Tibial nerve (tissue), 4 donors: ENCODE results near the gene TBL3. TPM values are rescaled to one million over a fixed set of nuclear protein-coding genes. Genes with fewer than 3 reads are reported as not detected.
A peak's percentile ranks its signal among the peaks of the same experiment; 100 is the strongest.

Source experiments
- DNase-seq, 2 donors: peaks; one replicate each; pipeline ENCODE4 v3.0.0-alpha.2; 2019; ENCODE audit warnings: low spot score in 2 of 2
- H3K27ac ChIP-seq, 4 donors: fragments of 200-600 bp; sonication (generic) in 3 of 4; one replicate each; pipeline ENCODE4 v1.5.1; 2017 to 2019; ENCODE audit warnings: mild to moderate bottlenecking in 1 of 4
- H3K27me3 ChIP-seq, 2 donors: fragments of 200-600 bp; sonication (generic) in 1 of 2; one replicate each; pipeline versions ENCODE4 v1.5.1 to v1.6.0; 2017 to 2019
- H3K36me3 ChIP-seq, 3 donors: fragments of 200-600 bp; sonication (generic); one replicate each; pipeline ENCODE4 v1.5.1; 2018 to 2019
- H3K4me1 ChIP-seq, 4 donors: fragments of 200-600 bp; sonication (generic) in 3 of 4; one replicate each; pipeline ENCODE4 v1.5.1; 2017 to 2019
- H3K4me3 ChIP-seq, 4 donors: fragments of 200-600 bp; sonication (generic) in 3 of 4; one replicate each; pipeline ENCODE4 v1.5.1; 2017 to 2019; ENCODE audit warnings: mild to moderate bottlenecking in 1 of 4, moderate library complexity in 1 of 4
- H3K9me3 ChIP-seq, 4 donors: fragments of 200-600 bp; sonication (generic) in 3 of 4; one replicate each; pipeline ENCODE4 v1.5.1; 2017 to 2019
- EP300 ChIP-seq, 2 donors: sonication (generic); formaldehyde crosslinking; IDR thresholded peaks; one replicate each; pipeline ENCODE4 v1.6.1; 2017; ENCODE audit warnings: antibody characterized with exemption in 2 of 2, mild to moderate bottlenecking in 1 of 2
- POLR2A ChIP-seq, 2 donors: fragments of 450-650 bp; IDR thresholded peaks; one replicate each; pipeline ENCODE4 v1.6.1; 2017; ENCODE audit warnings: antibody characterized with exemption in 2 of 2, mild to moderate bottlenecking in 2 of 2, moderate library complexity in 2 of 2
- WGBS, 2 donors: methylation state at CpG; one replicate each; pipeline ENCODE4 v1.1.5; 2018; 5-methylcytosine and 5-hydroxymethylcytosine counted together
- total RNA-seq, 4 donors: library from RNA; depleted of rRNA; stranded (reverse); fragments of >200 nt; gene quantifications; one replicate each; pipeline ENCODE4 v1.1.0, GENCODE V29; 2016
- TF ChIP-seq, protein P1 (sequence below), 5 experiments: fragments of 200-600 bp in 3 of 5; fragments of 450-650 bp in 2 of 5; sonication (generic) in 3 of 5; IDR thresholded peaks; one replicate each; pipeline ENCODE4 v1.5.1; 2016 to 2019; ENCODE audit warnings: antibody characterized with exemption in 5 of 5, mild to moderate bottlenecking in 3 of 5, moderate library complexity in 2 of 5

TBL3 gene
- total RNA-seq, 4 donors from 2014 or later = 37.6 to 70.8 (median 46.2) TPM

DNA sequence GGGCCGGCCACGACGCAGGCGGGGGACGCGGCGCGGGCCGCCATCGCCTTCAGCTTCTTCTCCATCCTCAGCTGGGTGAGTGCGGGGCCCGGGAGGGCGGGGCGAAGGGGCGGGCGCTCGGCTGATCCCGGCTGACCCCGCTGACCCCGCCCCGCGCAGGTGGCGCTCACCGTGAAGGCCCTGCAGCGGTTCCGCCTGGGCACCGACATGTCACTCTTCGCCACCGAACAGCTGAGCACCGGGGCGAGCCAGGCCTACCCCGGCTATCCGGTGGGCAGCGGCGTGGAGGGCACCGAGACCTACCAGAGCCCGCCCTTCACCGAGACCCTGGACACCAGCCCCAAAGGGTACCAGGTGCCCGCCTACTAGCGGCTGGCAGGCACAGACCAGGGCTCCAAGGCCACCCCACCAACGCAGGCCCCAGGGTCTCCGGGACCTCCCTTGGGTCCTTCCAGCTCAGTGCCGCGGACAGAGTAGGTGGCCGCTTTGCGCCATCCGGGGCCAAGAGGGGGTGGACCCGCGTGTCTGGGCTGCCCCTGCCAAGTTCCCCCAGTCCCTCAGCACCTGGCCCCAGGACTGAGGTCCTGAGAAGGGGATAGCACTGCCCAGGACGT is 21.0 kb downstream of the TBL3 start:
- Histone ChIP-seq H3K27ac (no peak overlapping the region), H3K9me3 (no peaks in the 10 kb centered on the region)
- 44 to 45% methylated on average over 14 to 27 of the region's 50 CpGs for WGBS, 2 donors

DNA sequence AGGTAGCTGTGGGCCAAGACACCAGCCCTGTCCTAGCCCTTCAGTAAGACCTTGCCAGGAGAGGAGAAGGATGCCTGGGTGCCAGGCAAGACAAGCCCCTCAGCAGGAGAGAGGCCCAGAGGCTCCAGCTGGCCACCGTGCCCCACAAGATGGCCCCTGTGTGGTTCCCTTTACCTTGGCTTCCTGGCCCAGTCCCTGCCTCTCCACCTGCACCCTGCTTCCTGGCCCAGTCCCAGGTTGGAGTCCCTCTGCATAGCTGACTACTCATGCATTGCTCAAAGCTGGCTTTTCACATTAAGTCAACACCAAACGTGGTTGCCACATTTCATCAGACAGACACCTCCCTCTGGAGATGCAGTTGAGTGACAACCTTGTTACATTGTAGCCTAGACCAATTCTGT is 21.9 kb downstream of the TBL3 start:
- peaks cover 0 to 36% (median 16%) of the 10 kb centered on the region in 4 donors for H3K4me1 ChIP-seq
- TF ChIP-seq POLR2A (IDR thresholded peaks at IDR 0.05) = no peak
- TF ChIP-seq, protein P1, sequence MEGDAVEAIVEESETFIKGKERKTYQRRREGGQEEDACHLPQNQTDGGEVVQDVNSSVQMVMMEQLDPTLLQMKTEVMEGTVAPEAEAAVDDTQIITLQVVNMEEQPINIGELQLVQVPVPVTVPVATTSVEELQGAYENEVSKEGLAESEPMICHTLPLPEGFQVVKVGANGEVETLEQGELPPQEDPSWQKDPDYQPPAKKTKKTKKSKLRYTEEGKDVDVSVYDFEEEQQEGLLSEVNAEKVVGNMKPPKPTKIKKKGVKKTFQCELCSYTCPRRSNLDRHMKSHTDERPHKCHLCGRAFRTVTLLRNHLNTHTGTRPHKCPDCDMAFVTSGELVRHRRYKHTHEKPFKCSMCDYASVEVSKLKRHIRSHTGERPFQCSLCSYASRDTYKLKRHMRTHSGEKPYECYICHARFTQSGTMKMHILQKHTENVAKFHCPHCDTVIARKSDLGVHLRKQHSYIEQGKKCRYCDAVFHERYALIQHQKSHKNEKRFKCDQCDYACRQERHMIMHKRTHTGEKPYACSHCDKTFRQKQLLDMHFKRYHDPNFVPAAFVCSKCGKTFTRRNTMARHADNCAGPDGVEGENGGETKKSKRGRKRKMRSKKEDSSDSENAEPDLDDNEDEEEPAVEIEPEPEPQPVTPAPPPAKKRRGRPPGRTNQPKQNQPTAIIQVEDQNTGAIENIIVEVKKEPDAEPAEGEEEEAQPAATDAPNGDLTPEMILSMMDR (IDR thresholded peaks at IDR 0.05) = no peak
- no peak for TF ChIP-seq EP300 (IDR thresholded peaks at IDR 0.05)

More for the DNA sequence above, 21.0 kb downstream of the TBL3 start:
- peaks cover 0 to 20% (median 0%) of the 10 kb centered on the region in 3 donors for H3K36me3 ChIP-seq
- H3K27me3 ChIP-seq = peaks cover 0 to 47% of the 10 kb centered on the region in 2 donors
- peak overlapping the region in 2 of 4 donors; percentile 38 to 44 for H3K4me3 ChIP-seq
- no peak for DNase-seq
- peaks cover 0 to 36% (median 16%) of the 10 kb centered on the region in 4 donors for H3K4me1 ChIP-seq
- TF ChIP-seq, protein P1 (IDR thresholded peaks at IDR 0.05) = no peak

DNA sequence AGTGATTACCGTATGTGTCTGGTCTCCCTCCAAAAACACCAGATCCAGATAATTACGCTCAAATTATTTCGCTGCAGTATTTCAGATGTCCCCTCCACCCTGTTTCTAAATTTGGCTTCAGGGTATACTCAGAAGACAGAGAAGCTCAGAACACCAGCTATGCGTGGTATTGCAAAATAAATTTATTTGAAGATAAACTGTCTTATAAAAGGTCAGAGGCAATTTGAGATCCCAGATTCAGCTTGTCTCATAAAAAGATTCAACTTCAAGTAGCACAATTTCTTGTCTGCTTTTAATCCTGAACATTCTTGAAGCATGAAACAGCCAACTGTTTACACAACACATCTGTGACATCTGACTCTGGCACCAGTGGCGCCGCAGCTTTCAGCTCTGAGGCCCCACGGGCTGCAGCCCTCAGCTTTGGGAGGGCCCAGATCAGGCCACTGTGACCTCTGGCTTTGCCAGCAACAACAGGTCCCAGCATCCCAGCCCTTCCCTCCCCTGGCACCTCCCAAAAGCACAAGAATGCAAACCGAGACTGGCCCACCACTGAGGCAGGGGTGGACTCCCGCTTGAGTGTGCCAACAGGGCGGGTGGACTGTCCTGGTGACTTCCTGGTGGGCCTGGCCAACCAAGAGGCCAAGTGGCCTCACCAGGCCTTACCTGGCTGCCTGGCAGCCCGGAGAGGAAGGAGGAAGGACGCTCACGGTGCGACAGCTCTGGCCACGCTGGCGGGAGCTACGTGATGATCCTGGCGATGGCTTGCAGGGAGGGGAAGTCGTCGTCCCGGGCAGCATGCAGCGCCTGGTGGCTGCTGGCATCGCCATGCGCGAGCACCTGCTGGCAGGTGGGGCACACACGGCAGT is 25.9 kb downstream of the TBL3 start:
- 75 to 86% methylated on average over 13 to 25 of the region's 26 CpGs for WGBS, 2 donors
- DNase-seq = no peak
- peaks cover 0 to 3% (median under 1%) of the 10 kb centered on the region in 4 donors for H3K4me1 ChIP-seq
- H3K4me3 ChIP-seq = no peak overlapping the region
- peaks cover 20 to 69% (median 21%) of the 10 kb centered on the region in 3 donors for H3K36me3 ChIP-seq
- H3K27ac ChIP-seq = peak overlapping the region in 1 of 4 donors; percentile 35
- H3K27me3 ChIP-seq = peaks cover 0 to 9% of the 10 kb centered on the region in 2 donors
- TF ChIP-seq, protein P1 (IDR thresholded peaks at IDR 0.05) = no peak
- no peak for TF ChIP-seq EP300 (IDR thresholded peaks at IDR 0.05)
- TF ChIP-seq POLR2A (IDR thresholded peaks at IDR 0.05) = no peak
- no peaks in the 10 kb centered on the region for H3K9me3 ChIP-seq

More for the DNA sequence above, 21.9 kb downstream of the TBL3 start:
- Histone ChIP-seq H3K27me3 (peaks cover 0 to 45% of the 10 kb centered on the region in 2 donors), H3K9me3 (no peaks in the 10 kb centered on the region), H3K4me3 (no peak overlapping the region), H3K27ac (no peak overlapping the region), H3K36me3 (peaks cover 0 to 29% (median 3%) of the 10 kb centered on the region in 3 donors)
- 57 to 63% methylated on average over 2 of the region's 2 CpGs for WGBS, 2 donors
- DNase-seq = no peak

DNA sequence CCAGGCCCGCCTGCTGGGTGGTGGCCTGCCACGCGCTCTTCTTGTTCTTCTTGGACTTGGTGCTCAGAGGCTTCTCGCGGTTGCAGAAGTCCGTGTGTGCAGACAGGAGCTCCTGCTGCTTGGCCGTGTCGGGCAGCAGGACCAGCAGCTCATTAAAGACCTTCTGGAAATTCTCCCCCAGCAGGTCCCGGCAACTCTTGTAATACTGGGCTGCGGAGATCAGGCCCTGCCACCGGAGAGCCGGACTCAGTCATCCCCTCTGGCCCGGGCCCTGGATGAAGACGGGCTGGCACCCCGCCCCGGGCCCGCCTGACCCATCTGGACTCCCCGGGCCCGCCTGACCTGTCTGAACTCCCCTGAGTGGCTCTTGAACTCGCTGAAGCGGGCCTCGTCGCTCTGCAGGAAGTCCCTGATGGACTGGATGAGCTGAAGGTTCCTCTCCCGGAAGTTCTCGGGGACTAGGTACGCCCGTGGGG is 26.5 kb downstream of the TBL3 start:
- H3K36me3 ChIP-seq = peaks cover 20 to 76% (median 23%) of the 10 kb centered on the region in 3 donors
- WGBS, 2 donors = 93 to 95% methylated on average over 21 to 22 of the region's 27 CpGs

More for the DNA sequence above, 26.5 kb downstream of the TBL3 start:
- Histone ChIP-seq H3K27me3 (peaks cover 0 to 2% of the 10 kb centered on the region in 2 donors), H3K4me3 (no peak overlapping the region), H3K27ac (peak overlapping the region in 1 of 4 donors; percentile 35), H3K4me1 (peaks cover 0 to 5% (median 0%) of the 10 kb centered on the region in 4 donors), H3K9me3 (no peaks in the 10 kb centered on the region)
- TF ChIP-seq, protein P1 (IDR thresholded peaks at IDR 0.05) = no peak
- TF ChIP-seq EP300 (IDR thresholded peaks at IDR 0.05) (no peak), POLR2A (IDR thresholded peaks at IDR 0.05) (no peak)
- DNase-seq = no peak
